ENCODE results near the gene TFIP11. TPM values are rescaled to one million over a fixed set of nuclear protein-coding genes. Genes with fewer than 3 reads are reported as not detected.

Gene TFIP11
- total and polyA plus RNA-seq, 10 of the 15 experiments (the other 5 are each of a cell fraction or from before 2014, with no cell fraction given), result 14.2 to 43.3 (median 31.9) TPM

DNA sequence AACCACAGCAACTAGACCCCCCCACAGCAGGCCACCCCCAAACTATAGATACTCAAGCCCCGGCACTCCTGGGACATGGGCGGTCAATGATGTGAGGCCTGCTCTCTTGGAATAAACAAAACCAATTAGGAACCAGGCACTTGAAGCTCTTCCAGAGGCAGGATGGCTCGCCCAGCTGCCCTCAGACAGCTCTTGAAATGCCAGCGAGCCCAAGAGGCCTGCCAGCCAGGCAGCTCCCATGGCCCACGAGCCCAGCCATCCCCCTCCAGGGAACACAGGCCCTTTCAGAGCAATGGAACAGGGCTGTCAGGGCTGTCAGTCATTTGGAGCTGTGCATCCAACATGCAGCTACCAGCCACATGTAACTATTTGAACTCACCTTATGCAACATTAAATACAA, 34.0 kb upstream of the TFIP11 start:
- no peaks in the 10 kb centered on the region for H3K9me3 ChIP-seq (replicated peaks; ENCODE audit: control insufficient read depth, insufficient read depth, low read length)
- in situ Hi-C loops (cut with MboI), result no loop called here
- H3K9ac ChIP-seq (ENCODE audit: control insufficient read depth, insufficient read depth, low read length), result no peak overlapping the region
- intact Hi-C loops (cut with micrococcal nuclease; ENCODE audit: unreplicated experiment), result no loop called here
- H3K36me3 ChIP-seq (ENCODE audit: control insufficient read depth in 2 of 2, insufficient read depth in 2 of 2, low read length in 1 of 2), result peaks cover 1 to 2% of the 10 kb centered on the region in 2 experiments; a peak in 2 of 4 replicates
- H3K4me1 ChIP-seq (ENCODE audit: control insufficient read depth, insufficient read depth, low read length), result no peaks in the 10 kb centered on the region; the same call in 1 of the 2 replicates
- 96% methylated on average over 5 of the region's 5 CpGs for whole genome bisulfite sequencing (ENCODE audit: insufficient coverage, insufficient replicate concordance, low lambda C conversion rate, missing lambda C conversion rate)
- FAIRE-seq, result no peak
- no peak for TF ChIP-seq GATAD2B (conservative IDR thresholded peaks at IDR 0.05; ENCODE audit: low read depth)
- no peak for TF ChIP-seq TAF1 (IDR thresholded peaks at IDR 0.05; ENCODE audit: borderline replicate concordance, low read depth, low read length)
- no peak for TF ChIP-seq KDM1A (IDR thresholded peaks at IDR 0.05; ENCODE audit: borderline replicate concordance)
- no peak for TF ChIP-seq FOS (IDR thresholded peaks at IDR 0.05; ENCODE audit: borderline replicate concordance, extremely low read depth, insufficient read length)
- TF ChIP-seq CHD1 (IDR thresholded peaks at IDR 0.05; ENCODE audit: low read depth, low read length), result no peak
- no peak for TF ChIP-seq PAX8 (IDR thresholded peaks at IDR 0.05)
- TF ChIP-seq SPI1 (IDR thresholded peaks at IDR 0.05; ENCODE audit: borderline replicate concordance, insufficient read depth, low read depth, low read length), result no peak
- TF ChIP-seq CHD2 (IDR thresholded peaks at IDR 0.05; ENCODE audit: borderline replicate concordance, low read depth, low read length), result no peak
- TF ChIP-seq TCF3 (IDR thresholded peaks at IDR 0.05; ENCODE audit: borderline replicate concordance, insufficient read depth, low read depth, low read length), result no peak
- TF ChIP-seq ETV6 (conservative IDR thresholded peaks at IDR 0.05 in 1 of 2, IDR thresholded peaks at IDR 0.05 in 1 of 2; ENCODE audit: borderline replicate concordance in 1 of 2, low read depth in 1 of 2), result no peak
- no peak for TF ChIP-seq RAD51 (IDR thresholded peaks at IDR 0.05)
- no peak for TF ChIP-seq POLR2AphosphoS5 (IDR thresholded peaks at IDR 0.05; ENCODE audit: low read length)
- TF ChIP-seq, protein P1, sequence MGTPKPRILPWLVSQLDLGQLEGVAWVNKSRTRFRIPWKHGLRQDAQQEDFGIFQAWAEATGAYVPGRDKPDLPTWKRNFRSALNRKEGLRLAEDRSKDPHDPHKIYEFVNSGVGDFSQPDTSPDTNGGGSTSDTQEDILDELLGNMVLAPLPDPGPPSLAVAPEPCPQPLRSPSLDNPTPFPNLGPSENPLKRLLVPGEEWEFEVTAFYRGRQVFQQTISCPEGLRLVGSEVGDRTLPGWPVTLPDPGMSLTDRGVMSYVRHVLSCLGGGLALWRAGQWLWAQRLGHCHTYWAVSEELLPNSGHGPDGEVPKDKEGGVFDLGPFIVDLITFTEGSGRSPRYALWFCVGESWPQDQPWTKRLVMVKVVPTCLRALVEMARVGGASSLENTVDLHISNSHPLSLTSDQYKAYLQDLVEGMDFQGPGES (IDR thresholded peaks at IDR 0.05), result no peak
- TF ChIP-seq, protein P2, sequence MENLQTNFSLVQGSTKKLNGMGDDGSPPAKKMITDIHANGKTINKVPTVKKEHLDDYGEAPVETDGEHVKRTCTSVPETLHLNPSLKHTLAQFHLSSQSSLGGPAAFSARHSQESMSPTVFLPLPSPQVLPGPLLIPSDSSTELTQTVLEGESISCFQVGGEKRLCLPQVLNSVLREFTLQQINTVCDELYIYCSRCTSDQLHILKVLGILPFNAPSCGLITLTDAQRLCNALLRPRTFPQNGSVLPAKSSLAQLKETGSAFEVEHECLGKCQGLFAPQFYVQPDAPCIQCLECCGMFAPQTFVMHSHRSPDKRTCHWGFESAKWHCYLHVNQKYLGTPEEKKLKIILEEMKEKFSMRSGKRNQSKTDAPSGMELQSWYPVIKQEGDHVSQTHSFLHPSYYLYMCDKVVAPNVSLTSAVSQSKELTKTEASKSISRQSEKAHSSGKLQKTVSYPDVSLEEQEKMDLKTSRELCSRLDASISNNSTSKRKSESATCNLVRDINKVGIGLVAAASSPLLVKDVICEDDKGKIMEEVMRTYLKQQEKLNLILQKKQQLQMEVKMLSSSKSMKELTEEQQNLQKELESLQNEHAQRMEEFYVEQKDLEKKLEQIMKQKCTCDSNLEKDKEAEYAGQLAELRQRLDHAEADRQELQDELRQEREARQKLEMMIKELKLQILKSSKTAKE (IDR thresholded peaks at IDR 0.05; ENCODE audit: low read depth, poor library complexity, severe bottlenecking), result no peak
- no peak for TF ChIP-seq HDAC6 (IDR thresholded peaks at IDR 0.05; ENCODE audit: unreplicated experiment)
- TF ChIP-seq ZZZ3 (IDR thresholded peaks at IDR 0.05; ENCODE audit: control insufficient read depth, insufficient read length, low read depth), result no peak
- no peak for TF ChIP-seq WRNIP1 (IDR thresholded peaks at IDR 0.05; ENCODE audit: borderline replicate concordance, low read depth, low read length)
- TF ChIP-seq NFYB (IDR thresholded peaks at IDR 0.05; ENCODE audit: insufficient read depth, low read depth, low read length), result no peak
- ChIA-PET RAD21 (ENCODE audit: unreplicated experiment) (no interaction called here), CTCF (interaction anchor here (0.7 to 1.5 kb wide), 2 partner anchors 8 to 14 kb away, joined by 4 to 5 read pairs; no protein-coding TSS in a partner anchor), POLR2A (interaction anchor here (1.1 kb wide), 1 partner anchor 9 kb away, joined by 3 read pairs; no protein-coding TSS in a partner anchor), SMC1A (ENCODE audit: uncharacterized antibody, unreplicated experiment) (interaction anchor here (1.1 to 1.2 kb wide), 2 partner anchors 19 to 46 kb away, joined by 3 read pairs; no protein-coding TSS in a partner anchor)
- no peaks in the 10 kb centered on the region for H3K79me2 ChIP-seq (ENCODE audit: control insufficient read depth, insufficient read depth, low read length)
- DNase-seq (ENCODE audit: low read depth, low spot score), result no peak
- H3K27ac ChIP-seq (ENCODE audit: control insufficient read depth, insufficient read depth), result no peak overlapping the region
- ATAC-seq, result no peak
- H3K27me3 ChIP-seq (replicated peaks in 1 of 2; ENCODE audit: control insufficient read depth in 2 of 2, insufficient read depth in 2 of 2, low read length in 1 of 2), result no peaks in the 10 kb centered on the region
- H3K4me2 ChIP-seq (ENCODE audit: control insufficient read depth, insufficient read depth), result no peak overlapping the region
- H4K20me1 ChIP-seq (ENCODE audit: control insufficient read depth, insufficient read depth), result no peaks in the 10 kb centered on the region
- BruUV-seq (replicated peaks), result no TSS peak
- H2AFZ ChIP-seq (ENCODE audit: control insufficient read depth, low read depth, low read length), result no peak overlapping the region
- H3K4me3 ChIP-seq, result no peak overlapping the region

All from GM12878 (cell line).